ENCODE results near the gene MISP. TPM values are rescaled to one million over a fixed set of nuclear protein-coding genes. Genes with fewer than 3 reads are reported as not detected.

The MISP gene
- total and polyA plus RNA-seq, 9 of the 15 experiments (the other 6 are each of a cell fraction or from before 2014, with no cell fraction given), result 0.04 to 0.29 (median 0.05) TPM; not detected in 5

- TF ChIP-seq VEZF1 (CRISPR knock-in tag; IDR thresholded peaks at IDR 0.05) (no peak), TOE1 (IDR thresholded peaks at IDR 0.05; ENCODE audit: borderline replicate concordance) (no peak), TOE1 (CRISPR knock-in tag; IDR thresholded peaks at IDR 0.05; ENCODE audit: borderline replicate concordance, low read depth) (no peak), BRD9 (IDR thresholded peaks at IDR 0.05; ENCODE audit: low read depth, partially characterized antibody) (no peak), ZNF584 (CRISPR knock-in tag; IDR thresholded peaks at IDR 0.05; ENCODE audit: low read depth) (no peak), ZBTB17 (CRISPR knock-in tag; IDR thresholded peaks at IDR 0.05) (no peak), ZC3H8 (IDR thresholded peaks at IDR 0.05) (no peak), MTA1 (IDR thresholded peaks at IDR 0.05; ENCODE audit: borderline replicate concordance) (no peak), GTF2A2 (tag; IDR thresholded peaks at IDR 0.05) (no peak), MITF (IDR thresholded peaks at IDR 0.05) (no peak), NFRKB (IDR thresholded peaks at IDR 0.05; ENCODE audit: low read depth) (no peak), DNMT1 (IDR thresholded peaks at IDR 0.05) (no peak), ZNF77 (CRISPR knock-in tag; IDR thresholded peaks at IDR 0.05) (no peak), ATF1 (CRISPR knock-in tag; IDR thresholded peaks at IDR 0.05) (no peak), ATF1 (tag; IDR thresholded peaks at IDR 0.05) (no peak), TFAM (CRISPR knock-in tag; conservative IDR thresholded peaks at IDR 0.05) (no peak), STAG1 (CRISPR knock-in tag; IDR thresholded peaks at IDR 0.05; ENCODE audit: borderline replicate concordance) (no peak), ILK (tag; IDR thresholded peaks at IDR 0.05; ENCODE audit: borderline replicate concordance, low read depth) (no peak), MEF2A (IDR thresholded peaks at IDR 0.05; ENCODE audit: control insufficient read depth, low read depth, low read length) (no peak), NR3C1 (CRISPR knock-in tag; IDR thresholded peaks at IDR 0.05) (no peak), RFX7 (CRISPR knock-in tag; IDR thresholded peaks at IDR 0.05) (no peak)
- H3K4me2 ChIP-seq (ENCODE audit: insufficient read depth, low read length), result no peak overlapping the region
- ChIA-PET POLR2A (interaction anchor here (1.7 kb wide), 1 partner anchor 9 kb away, joined by 5 read pairs; the partner anchor contains the start of gene PTBP1), CTCF (ENCODE audit: low intra/inter-chr PET ratio) (no interaction called here)
- no peaks in the 10 kb centered on the region for H3K9me1 ChIP-seq (ENCODE audit: control insufficient read depth, insufficient read depth, low read length)
- DNase-seq (ENCODE audit: extremely low read depth in 1 of 4, low spot score in 3 of 4), result no peak
- no peak for ATAC-seq
- WGBS (ENCODE audit: insufficient coverage, low coverage, missing lambda C conversion rate), result 95% methylated on average over 16 of the region's 16 CpGs
- no peaks in the 10 kb centered on the region for H4K20me1 ChIP-seq (replicated peaks; ENCODE audit: control insufficient read depth, insufficient read depth, low read length)
- no TSS peak for BruUV-seq (replicated peaks)
- peaks cover 36 to 60% of the 10 kb centered on the region in 2 experiments for H3K4me1 ChIP-seq (replicated peaks in 1 of 2; ENCODE audit: control insufficient read depth in 2 of 2, insufficient read depth in 2 of 2, low read length in 2 of 2)
- no peaks in the 10 kb centered on the region for H3K27me3 ChIP-seq (ENCODE audit: control insufficient read depth in 2 of 2, insufficient read depth in 2 of 2, low read length in 2 of 2)
- no peak overlapping the region for H2AFZ ChIP-seq (ENCODE audit: low read depth, low read length)
- no peaks in the 10 kb centered on the region for H3K36me3 ChIP-seq (ENCODE audit: control insufficient read depth, insufficient read depth, low read length)
- intact Hi-C loops (cut with micrococcal nuclease), result no loop called here
- in situ Hi-C loops (cut with MboI), result no loop called here
- H3K9ac ChIP-seq (ENCODE audit: insufficient read depth in 1 of 2, low read depth in 2 of 2, low read length in 2 of 2), result peak overlapping the region in 1 of 2 experiments; percentile 68; a peak in 2 of 4 replicates
- H3K27ac ChIP-seq (ENCODE audit: extremely low read depth, low read depth, low read length), result no peak overlapping the region
- H3K4me3 ChIP-seq, result no peak overlapping the region
- no peak for FAIRE-seq
- no peaks in the 10 kb centered on the region for H3K9me3 ChIP-seq (replicated peaks; ENCODE audit: control insufficient read depth, insufficient read depth, low read depth, low read length)
- H3K79me2 ChIP-seq (ENCODE audit: control insufficient read depth, insufficient read depth, low read length), result peaks cover 7% of the 10 kb centered on the region; the same call in 1 of the 3 replicates
Measured at GRCh38 chr19:787536-787935, 36.6 kb downstream of the MISP start.
